Fibroblast of skin of right biceps (primary cell): ENCODE data around the gene VAC14.
"Not testable (repeated sequence)": the region's sequence is repeated elsewhere in the genome, so short reads cannot be mapped to it uniquely, and the experiment has no call there.

ENCODE experiments used
- DNase-seq: peaks from one replicate; pipeline ENCODE4 v3.0.0-alpha.2; 2013

The VAC14 gene

GRCh38 chr16:70658921-70659320 is 142.0 kb downstream of the VAC14 start:
- no peak for DNase-seq

GRCh38 chr16:70657956-70658355 is 143.0 kb downstream of the VAC14 start:
- DNase-seq = no peak

GRCh38 chr16:70656712-70657263 is 144.2 kb downstream of the VAC14 start:
- DNase-seq = no peak

GRCh38 chr16:70656065-70656711 is 144.8 kb downstream of the VAC14 start:
- no peak for DNase-seq

DNA sequence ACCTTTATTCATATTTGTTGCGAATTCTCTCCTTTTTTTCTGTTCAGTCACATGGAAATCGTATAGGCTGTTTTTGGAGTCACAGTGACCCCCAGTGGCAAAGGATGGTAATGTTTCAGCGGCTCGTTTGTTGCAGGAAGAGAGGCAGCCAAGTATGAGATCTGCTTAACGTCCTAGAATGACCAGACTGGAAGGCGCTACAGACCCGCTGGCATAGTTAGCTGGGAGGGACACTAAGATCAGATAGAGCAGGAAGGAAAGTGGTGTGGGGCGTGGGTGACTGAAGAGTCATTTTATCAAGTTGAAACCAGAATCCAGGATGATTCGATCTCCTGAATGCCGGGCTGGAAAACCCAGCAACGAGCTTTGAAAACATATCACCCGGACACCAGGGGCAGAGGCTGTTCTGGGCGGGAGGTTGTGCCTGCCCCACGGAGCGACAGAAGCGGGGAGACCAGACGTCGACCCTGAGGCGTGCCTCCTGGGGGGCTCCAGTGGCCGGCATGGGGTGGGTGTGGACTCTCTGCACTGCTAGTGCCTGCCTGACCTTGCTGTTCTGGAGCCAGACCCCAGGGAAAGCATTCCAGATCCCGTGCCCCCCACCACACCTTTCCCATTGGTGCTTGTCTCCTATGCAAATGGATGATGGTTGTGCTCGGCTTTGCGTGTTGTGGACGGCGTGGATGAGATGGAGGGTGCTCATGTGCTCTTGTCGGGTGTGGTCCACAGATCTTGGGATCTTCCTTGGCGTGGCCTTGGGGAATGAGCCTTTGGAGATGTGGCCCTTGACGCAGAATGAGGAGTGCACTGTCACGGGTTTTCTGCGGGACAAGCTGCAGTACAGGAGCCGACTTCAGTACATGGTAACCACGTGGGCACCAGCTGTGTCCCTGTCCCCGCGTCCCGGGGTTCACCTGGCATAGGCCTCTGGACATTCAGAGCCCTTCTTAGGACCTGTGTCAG is 146.9 kb downstream of the VAC14 start:
- peak; percentile 80 for DNase-seq

DNA sequence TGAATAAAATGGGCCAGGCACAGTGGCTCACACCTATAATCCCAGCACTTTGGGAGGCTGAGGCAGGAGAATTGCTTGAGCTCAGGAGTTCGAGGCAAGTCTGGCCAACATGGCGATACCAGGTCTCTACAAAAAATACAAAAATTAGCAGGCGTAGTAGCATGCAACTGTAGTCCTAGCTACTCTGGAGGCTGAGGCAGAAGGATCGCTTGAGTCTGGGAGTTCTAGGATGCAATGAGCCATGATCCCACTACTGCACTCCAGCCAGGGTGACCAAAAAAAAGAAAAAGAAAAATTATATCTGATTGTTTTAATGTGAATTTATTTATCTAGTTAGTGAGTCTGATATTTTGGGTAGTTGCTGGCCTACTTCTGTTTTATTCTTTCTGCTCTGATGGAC is 147.6 kb downstream of the VAC14 start:
- DNase-seq = no peak

GRCh38 chr16:70652322-70652721 is 148.6 kb downstream of the VAC14 start:
- no peak for DNase-seq

DNA sequence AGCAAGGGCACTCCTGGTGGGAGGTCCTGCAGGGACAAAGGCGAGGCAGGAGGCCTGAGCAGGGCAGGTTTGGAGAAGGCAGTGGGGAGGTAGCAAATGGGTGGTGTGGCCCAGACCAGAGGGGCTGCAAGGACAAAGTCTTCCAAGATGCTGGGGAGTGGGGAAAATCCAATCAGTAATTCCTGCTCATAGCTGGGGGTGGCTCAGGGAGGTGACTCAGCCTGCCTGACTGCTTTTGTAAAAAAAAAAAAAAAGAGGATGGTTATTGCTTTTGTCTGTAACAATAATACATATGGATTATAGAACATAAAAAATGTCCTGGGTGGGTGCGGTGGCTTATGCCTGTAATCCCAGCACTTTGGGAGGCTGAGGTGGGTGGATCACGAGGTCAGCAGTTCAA is 149.4 kb downstream of the VAC14 start:
- DNase-seq = peak; percentile 28

DNA sequence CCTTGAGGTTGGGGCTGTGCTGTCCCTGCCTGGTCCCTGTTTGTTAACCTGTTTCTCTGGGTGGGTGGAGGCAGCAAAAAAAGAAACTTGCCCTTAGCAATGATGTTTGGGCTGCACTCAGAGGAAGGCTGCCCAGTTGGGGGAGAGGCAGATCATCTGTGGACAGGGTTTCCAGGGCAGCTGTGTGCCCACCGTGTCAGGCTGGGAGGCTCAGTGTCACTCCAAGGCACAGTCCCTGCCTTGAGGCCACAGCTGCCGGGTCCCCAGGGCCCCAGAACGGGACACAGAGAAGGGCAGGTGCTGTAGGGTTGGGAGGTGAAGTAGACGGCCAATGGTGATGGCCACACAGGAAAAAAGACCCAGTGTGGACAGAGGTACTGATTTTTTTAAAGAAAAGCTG is 150.7 kb downstream of the VAC14 start:
- no peak for DNase-seq

GRCh38 chr16:70649300-70649699 is 151.7 kb downstream of the VAC14 start:
- DNase-seq = no peak

GRCh38 chr16:70648606-70649005 is 152.4 kb downstream of the VAC14 start:
- no peak for DNase-seq

GRCh38 chr16:70647441-70648359 is 153.3 kb downstream of the VAC14 start:
- no peak for DNase-seq

GRCh38 chr16:70646260-70647241 is 154.4 kb downstream of the VAC14 start, which contains the start of gene IL34:
Gene IL34 (plus strand): TSS chr16:70646559. CDS start chr16:70646948, 389 bp downstream.
- DNase-seq = no peak

- DNase-seq = no peak
Measured at GRCh38 chr16:70644763-70645597, 156.0 kb downstream of the VAC14 start.

- not testable (repeated sequence) for DNase-seq
Measured at GRCh38 chr16:70643264-70643663, 157.7 kb downstream of the VAC14 start.

- DNase-seq = no peak
Measured at GRCh38 chr16:70642633-70643032, 158.3 kb downstream of the VAC14 start.

DNA sequence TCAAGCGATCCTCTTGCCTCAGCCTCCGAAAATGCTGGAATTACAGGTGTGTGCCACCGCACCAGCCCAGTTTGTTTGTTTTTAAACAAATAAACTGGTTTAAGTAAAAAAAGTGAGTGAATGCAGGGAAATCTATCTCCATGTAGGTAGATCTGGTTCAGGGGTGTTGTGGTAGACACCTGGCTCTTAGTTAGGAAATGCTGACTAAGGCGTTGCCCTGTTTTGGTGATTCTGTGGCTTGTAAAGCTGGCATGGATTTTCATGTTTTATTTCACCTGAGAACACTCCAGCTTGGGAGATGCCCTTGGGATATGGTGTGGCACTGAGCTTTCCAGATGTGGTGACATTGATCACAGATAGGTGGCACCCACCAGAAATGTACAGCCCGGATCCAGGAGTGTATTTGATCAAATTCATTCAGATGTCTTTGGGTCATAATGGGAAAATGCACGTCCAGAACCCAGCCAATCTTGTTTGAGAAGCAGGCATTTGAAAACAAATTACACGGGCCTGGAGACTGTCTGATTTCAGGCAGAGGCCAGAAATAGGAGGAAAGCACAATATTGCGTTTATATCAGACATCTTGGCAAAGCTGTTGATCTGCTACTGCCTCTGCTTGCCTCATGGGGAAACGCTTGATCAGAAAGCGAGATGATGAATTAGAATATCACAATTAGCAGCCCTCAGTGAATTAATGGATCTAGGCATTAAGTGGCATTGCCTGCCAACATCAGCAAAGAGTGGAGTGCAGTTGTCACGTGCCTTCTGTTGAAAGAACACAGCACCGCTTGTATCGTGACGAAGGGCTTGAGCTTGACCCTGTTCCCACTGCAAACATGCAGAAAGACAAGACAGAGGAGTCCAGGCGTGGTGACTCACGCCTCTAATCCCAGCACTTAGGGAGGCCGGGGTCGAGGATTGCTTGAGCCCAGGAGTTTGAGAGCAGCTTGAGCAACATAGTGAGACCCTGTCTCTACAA is 161.9 kb downstream of the VAC14 start:
- DNase-seq = peak; percentile 65
